Natural killer cell (primary cell): ENCODE measurements around the gene PORCN. TPM values are rescaled to one million over a fixed set of nuclear protein-coding genes. Genes with fewer than 3 reads are reported as not detected.
"Not testable (repeated sequence)": the region's sequence is repeated elsewhere in the genome, so short reads cannot be mapped to it uniquely, and the experiment has no call there.

Source experiments
- ATAC-seq, 3 donors: fragments of 150-1000 bp in 2 of 3; fragments of 200-7000 bp in 1 of 3; cut with Tn5 transposase; 1 replicate in 1 of 3; 2 replicates in 2 of 3; pipeline ENCODE4 v1.10.0; 2021; ENCODE audit warnings: mild to moderate bottlenecking in 2 of 3, moderate library complexity in 2 of 3
- DNase-seq, 2 donors: peaks; one replicate each; pipeline versions ENCODE4 v3.0.0 to v3.0.0-alpha.2; 2013 to 2021; ENCODE audit warnings: mixed read lengths in 1 of 2
- H3K27ac ChIP-seq: one replicate; pipeline ENCODE4 v1.5.1; 2013; ENCODE audit warnings: mild to moderate bottlenecking, low read length
- H3K27me3 ChIP-seq: one replicate; pipeline ENCODE4 v1.6.1; 2013; ENCODE audit warnings: low read length; ENCODE audit not compliant: control insufficient read depth, insufficient read depth
- H3K36me3 ChIP-seq: one replicate; pipeline ENCODE4 v1.6.1; 2013; ENCODE audit warnings: low read length; ENCODE audit not compliant: control insufficient read depth, insufficient read depth
- H3K4me1 ChIP-seq: one replicate; pipeline ENCODE4 v1.6.1; 2013; ENCODE audit warnings: low read length; ENCODE audit not compliant: control insufficient read depth, insufficient read depth
- H3K4me3 ChIP-seq: one replicate; pipeline ENCODE4 v1.5.1; 2013; ENCODE audit warnings: low read length
- H3K9me3 ChIP-seq: one replicate; pipeline ENCODE4 v1.6.1; 2013; ENCODE audit warnings: low read length; ENCODE audit not compliant: control insufficient read depth, insufficient read depth
- H3K27ac Mint-ChIP-seq, 2 donors: one replicate each; pipeline ENCODE4 v1.8.0; 2022; ENCODE audit warnings: mild to moderate bottlenecking in 2 of 2, mixed read lengths in 2 of 2, moderate library complexity in 1 of 2
- H3K27me3 Mint-ChIP-seq, 2 donors: one replicate each; pipeline ENCODE4 v1.8.0; 2022; ENCODE audit warnings: low read depth in 2 of 2, mixed read lengths in 2 of 2
- H3K36me3 Mint-ChIP-seq: one replicate; pipeline ENCODE4 v1.8.0; 2022; ENCODE audit warnings: mixed read lengths
- H3K4me1 Mint-ChIP-seq, 2 donors: one replicate each; pipeline ENCODE4 v1.8.0; 2022; ENCODE audit warnings: mixed read lengths in 2 of 2
- H3K4me3 Mint-ChIP-seq: one replicate; pipeline ENCODE4 v1.8.0; 2022; ENCODE audit warnings: mild to moderate bottlenecking, moderate library complexity, mixed read lengths
- H3K9me3 Mint-ChIP-seq, 2 donors: one replicate each; pipeline ENCODE4 v1.8.0; 2022; ENCODE audit warnings: mixed read lengths in 2 of 2
- WGBS: methylation state at CpG from one replicate; pipeline ENCODE4 v1.1.7; 2013; ENCODE audit warnings: missing lambda C conversion rate; ENCODE audit not compliant: insufficient coverage; 5-methylcytosine and 5-hydroxymethylcytosine counted together
- intact Hi-C: fragments of 100-400 bp; cut with micrococcal nuclease; formaldehyde crosslinking; loops from one replicate; pipeline ENCODE4 v1.14.2; 2022
- total RNA-seq, 4 donors: library from RNA; stranded (reverse); fragments of 120-200 nt in 1 of 4; gene quantifications; one replicate each; pipeline versions ENCODE4 v1.2.3 to v1.2.4, GENCODE V29; 2013 to 2022
- TF ChIP-seq, protein P1 (sequence below): fragments of 200-600 bp; IDR thresholded peaks from one replicate; pipeline ENCODE4 v1.8.0; 2022; ENCODE audit warnings: antibody characterized with exemption

Gene PORCN
- total RNA-seq, 3 donors from 2014 or later (not counting 1 experiment from before 2014, with no cell fraction given) = 29.6 to 33.1 (median 31.1) TPM

DNA sequence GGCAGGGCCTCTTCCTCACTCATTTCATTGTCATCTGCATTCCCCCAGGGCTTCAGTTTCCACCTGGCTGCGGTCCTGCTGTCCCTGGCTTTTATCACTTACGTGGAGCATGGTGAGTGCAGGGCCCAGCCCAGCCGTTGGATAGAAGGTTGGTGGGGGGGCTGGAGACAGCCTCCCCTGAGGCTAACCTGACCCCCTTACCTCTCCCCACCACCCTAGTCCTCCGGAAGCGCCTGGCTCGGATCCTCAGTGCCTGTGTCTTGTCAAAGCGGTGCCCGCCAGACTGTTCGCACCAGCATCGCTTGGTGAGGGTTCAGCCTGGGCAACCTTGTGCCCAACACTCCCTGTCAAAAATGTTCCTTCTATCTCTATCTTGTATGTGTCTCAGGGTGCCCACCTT lies 7.0 kb downstream of the PORCN start:
- Histone ChIP-seq H3K4me1 (peaks cover 8% of the 10 kb centered on the region), H3K27me3 (no peaks in the 10 kb centered on the region), H3K9me3 (no peaks in the 10 kb centered on the region), H3K4me3 (no peak overlapping the region), H3K36me3 (peaks cover 3% of the 10 kb centered on the region), H3K27ac (no peak overlapping the region)
- Mint-ChIP-seq H3K4me1 (peaks cover 7 to 24% of the 10 kb centered on the region in 2 donors), H3K36me3 (no peaks in the 10 kb centered on the region), H3K27me3 (no peaks in the 10 kb centered on the region), H3K4me3 (no peak overlapping the region), H3K9me3 (no peaks in the 10 kb centered on the region), H3K27ac (no peak overlapping the region)
- intact Hi-C loops = no loop called here
- ATAC-seq (no peak), DNase-seq (no peak)
- WGBS = 100% methylated on average over 7 of the region's 10 CpGs
- TF ChIP-seq, protein P1, sequence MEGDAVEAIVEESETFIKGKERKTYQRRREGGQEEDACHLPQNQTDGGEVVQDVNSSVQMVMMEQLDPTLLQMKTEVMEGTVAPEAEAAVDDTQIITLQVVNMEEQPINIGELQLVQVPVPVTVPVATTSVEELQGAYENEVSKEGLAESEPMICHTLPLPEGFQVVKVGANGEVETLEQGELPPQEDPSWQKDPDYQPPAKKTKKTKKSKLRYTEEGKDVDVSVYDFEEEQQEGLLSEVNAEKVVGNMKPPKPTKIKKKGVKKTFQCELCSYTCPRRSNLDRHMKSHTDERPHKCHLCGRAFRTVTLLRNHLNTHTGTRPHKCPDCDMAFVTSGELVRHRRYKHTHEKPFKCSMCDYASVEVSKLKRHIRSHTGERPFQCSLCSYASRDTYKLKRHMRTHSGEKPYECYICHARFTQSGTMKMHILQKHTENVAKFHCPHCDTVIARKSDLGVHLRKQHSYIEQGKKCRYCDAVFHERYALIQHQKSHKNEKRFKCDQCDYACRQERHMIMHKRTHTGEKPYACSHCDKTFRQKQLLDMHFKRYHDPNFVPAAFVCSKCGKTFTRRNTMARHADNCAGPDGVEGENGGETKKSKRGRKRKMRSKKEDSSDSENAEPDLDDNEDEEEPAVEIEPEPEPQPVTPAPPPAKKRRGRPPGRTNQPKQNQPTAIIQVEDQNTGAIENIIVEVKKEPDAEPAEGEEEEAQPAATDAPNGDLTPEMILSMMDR = no peak

DNA sequence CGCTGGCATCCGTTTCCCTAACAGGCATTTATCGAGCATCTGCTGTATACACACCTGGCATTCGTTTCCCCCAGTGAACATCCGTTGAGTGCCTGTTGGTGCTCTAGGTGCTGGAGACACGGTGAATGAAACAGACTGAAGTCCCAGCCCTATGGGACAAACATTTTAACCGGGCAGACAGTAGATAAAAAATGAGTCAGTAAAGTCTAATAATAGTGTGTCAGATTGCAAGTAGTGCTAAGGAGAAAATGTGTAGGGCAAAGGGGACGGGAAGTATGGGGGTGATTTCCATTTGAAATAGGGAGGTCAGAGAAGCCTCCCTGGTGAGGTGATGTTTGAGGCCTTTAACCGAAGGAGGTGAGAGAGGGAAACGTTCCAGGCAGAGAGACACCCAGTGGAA lies 7.5 kb downstream of the PORCN start:
- no peaks in the 10 kb centered on the region for H3K9me3 Mint-ChIP-seq
- WGBS = 93% methylated on average over 10 of the region's 10 CpGs

DNA sequence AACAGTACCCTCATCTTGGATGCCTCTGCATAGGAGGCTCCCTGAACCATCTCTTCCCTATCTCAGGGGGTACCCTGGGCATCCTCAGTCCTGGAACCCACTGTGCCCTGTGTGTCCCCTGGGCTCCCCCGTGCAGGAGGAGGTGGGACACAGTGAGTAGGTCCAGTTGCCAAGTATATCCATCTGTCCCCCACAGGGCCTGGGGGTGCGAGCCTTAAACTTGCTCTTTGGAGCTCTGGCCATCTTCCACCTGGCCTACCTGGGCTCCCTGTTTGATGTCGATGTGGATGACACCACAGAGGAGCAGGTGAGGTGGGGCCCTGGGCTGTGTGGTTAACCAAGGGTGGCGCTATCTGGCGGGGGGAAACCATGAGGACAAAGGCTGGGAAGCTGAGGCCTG lies 8.2 kb downstream of the PORCN start:
- H3K4me3 Mint-ChIP-seq = no peak overlapping the region
- H3K27ac Mint-ChIP-seq = no peak overlapping the region
- TF ChIP-seq, protein P1 = no peak
- peaks cover 13% of the 10 kb centered on the region for H3K4me1 ChIP-seq
- no peaks in the 10 kb centered on the region for H3K36me3 Mint-ChIP-seq
- no peak for ATAC-seq
- H3K27me3 Mint-ChIP-seq = no peaks in the 10 kb centered on the region
- WGBS = 47% methylated on average over 5 of the region's 5 CpGs
- no peaks in the 10 kb centered on the region for H3K27me3 ChIP-seq
- intact Hi-C loops = no loop called here
- peaks cover 3% of the 10 kb centered on the region for H3K36me3 ChIP-seq
- peaks cover 14 to 23% of the 10 kb centered on the region in 2 donors for H3K4me1 Mint-ChIP-seq
- DNase-seq = no peak
- H3K27ac ChIP-seq = no peak overlapping the region
- H3K9me3 Mint-ChIP-seq = no peaks in the 10 kb centered on the region
- H3K4me3 ChIP-seq = no peak overlapping the region
- H3K9me3 ChIP-seq = no peaks in the 10 kb centered on the region

More for the DNA sequence above, 7.5 kb downstream of the PORCN start:
- H3K27me3 Mint-ChIP-seq = no peaks in the 10 kb centered on the region
- Histone ChIP-seq H3K4me3 (no peak overlapping the region), H3K27ac (no peak overlapping the region), H3K36me3 (peaks cover 3% of the 10 kb centered on the region), H3K27me3 (no peaks in the 10 kb centered on the region), H3K9me3 (no peaks in the 10 kb centered on the region), H3K4me1 (peaks cover 12% of the 10 kb centered on the region)
- DNase-seq (no peak), ATAC-seq (no peak)
- H3K36me3 Mint-ChIP-seq = no peaks in the 10 kb centered on the region
- no peak overlapping the region for H3K27ac Mint-ChIP-seq
- intact Hi-C loops = no loop called here
- no peak overlapping the region for H3K4me3 Mint-ChIP-seq
- H3K4me1 Mint-ChIP-seq = peaks cover 11 to 25% of the 10 kb centered on the region in 2 donors
- TF ChIP-seq, protein P1 = no peak

DNA sequence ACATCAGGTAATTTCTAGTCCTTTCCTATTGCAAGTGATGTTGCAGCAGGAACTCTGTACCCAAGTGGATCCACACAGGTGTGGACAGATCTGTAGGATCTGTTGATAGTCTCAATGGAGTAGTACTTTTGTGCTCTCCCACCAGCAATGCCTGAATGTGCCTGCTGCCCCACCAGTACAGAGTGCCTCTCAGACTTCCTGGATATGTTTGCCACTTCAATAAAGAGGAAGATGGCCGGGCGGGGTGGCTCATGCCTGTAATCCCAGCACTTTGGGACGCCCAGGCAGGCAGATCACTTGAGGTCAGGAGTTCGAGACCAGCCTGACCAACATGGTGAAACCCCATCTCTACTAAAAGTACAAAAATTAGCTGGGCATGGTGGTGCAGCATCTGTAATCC lies 10.7 kb downstream of the PORCN start:
- DNase-seq, H3K27ac ChIP-seq, H3K4me3 Mint-ChIP-seq, H3K36me3 Mint-ChIP-seq, ATAC-seq, H3K4me3 ChIP-seq, H3K9me3 ChIP-seq, intact Hi-C loops, H3K36me3 ChIP-seq, H3K9me3 Mint-ChIP-seq, H3K27me3 ChIP-seq, H3K27me3 Mint-ChIP-seq: not testable (repeated sequence)
- H3K4me1 Mint-ChIP-seq = peaks cover 14 to 19% of the 10 kb centered on the region in 2 donors
- H3K4me1 ChIP-seq = peaks cover 28% of the 10 kb centered on the region
- H3K27ac Mint-ChIP-seq = peak overlapping the region in 1 of 2 donors; percentile 31
- WGBS = 67% methylated on average over 2 of the region's 4 CpGs
